Endothelial cell of umbilical vein (primary cell): Measurements from ENCODE around the gene SLC44A1.

ENCODE experiments used
- EZH2 ChIP-seq: IDR thresholded peaks from 2 replicates; pipeline ENCODE4 v1.6.1; 2012; ENCODE audit warnings: borderline replicate concordance, low read depth, mild to moderate bottlenecking, moderate library complexity, low read length, inconsistent platforms; ENCODE audit not compliant: severe bottlenecking
- JUN ChIP-seq: IDR thresholded peaks from 2 replicates; pipeline ENCODE4 v1.6.1; 2011; ENCODE audit warnings: borderline replicate concordance, low read depth; ENCODE audit not compliant: insufficient read length, insufficient read depth
- POLR2A ChIP-seq: IDR thresholded peaks from 2 replicates; pipeline ENCODE4 v1.6.1; 2012; ENCODE audit warnings: low read depth, mild to moderate bottlenecking, control low read depth, low read length
- POLR2AphosphoS5 ChIP-seq: IDR thresholded peaks from 2 replicates; pipeline ENCODE4 v1.6.1; 2012; ENCODE audit warnings: low read depth, mild to moderate bottlenecking, control low read depth, low read length, moderate library complexity; ENCODE audit not compliant: insufficient read depth
- TF ChIP-seq, protein P1 (sequence below), 2 donors: IDR thresholded peaks; 1 replicate in 1 of 2; 2 replicates in 1 of 2; pipeline ENCODE4 v1.5.1; 2011; ENCODE audit warnings: low read length in 2 of 2, mild to moderate bottlenecking in 2 of 2, moderate library complexity in 2 of 2, control low read depth in 1 of 2, inconsistent platforms in 1 of 2, low read depth in 1 of 2; ENCODE audit not compliant: insufficient read depth in 1 of 2; ENCODE audit errors: extremely low read depth in 1 of 2

DNA sequence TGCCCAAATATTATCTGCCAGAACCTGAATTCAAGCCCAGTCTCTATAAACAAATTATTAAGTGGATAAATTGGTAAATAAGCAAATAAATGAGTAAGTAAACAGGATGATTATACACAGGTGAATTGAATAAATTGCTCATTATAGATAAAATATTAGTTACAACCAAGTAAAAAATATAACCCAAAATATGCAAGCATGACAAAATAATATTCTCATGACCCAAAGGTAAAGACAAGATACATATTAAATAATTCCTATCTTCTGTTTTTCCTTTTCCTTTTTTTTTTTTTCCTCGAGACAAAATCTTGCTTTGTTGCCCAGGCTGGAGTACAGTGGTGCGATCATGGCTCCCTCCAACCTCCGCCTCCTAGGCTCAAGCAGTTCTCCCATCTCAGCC, 182.2 kb downstream of the SLC44A1 start:
- TF ChIP-seq, protein P1, sequence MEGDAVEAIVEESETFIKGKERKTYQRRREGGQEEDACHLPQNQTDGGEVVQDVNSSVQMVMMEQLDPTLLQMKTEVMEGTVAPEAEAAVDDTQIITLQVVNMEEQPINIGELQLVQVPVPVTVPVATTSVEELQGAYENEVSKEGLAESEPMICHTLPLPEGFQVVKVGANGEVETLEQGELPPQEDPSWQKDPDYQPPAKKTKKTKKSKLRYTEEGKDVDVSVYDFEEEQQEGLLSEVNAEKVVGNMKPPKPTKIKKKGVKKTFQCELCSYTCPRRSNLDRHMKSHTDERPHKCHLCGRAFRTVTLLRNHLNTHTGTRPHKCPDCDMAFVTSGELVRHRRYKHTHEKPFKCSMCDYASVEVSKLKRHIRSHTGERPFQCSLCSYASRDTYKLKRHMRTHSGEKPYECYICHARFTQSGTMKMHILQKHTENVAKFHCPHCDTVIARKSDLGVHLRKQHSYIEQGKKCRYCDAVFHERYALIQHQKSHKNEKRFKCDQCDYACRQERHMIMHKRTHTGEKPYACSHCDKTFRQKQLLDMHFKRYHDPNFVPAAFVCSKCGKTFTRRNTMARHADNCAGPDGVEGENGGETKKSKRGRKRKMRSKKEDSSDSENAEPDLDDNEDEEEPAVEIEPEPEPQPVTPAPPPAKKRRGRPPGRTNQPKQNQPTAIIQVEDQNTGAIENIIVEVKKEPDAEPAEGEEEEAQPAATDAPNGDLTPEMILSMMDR (IDR thresholded peaks at IDR 0.05; ENCODE audit: extremely low read depth in 1 of 2, insufficient read depth in 1 of 2, low read depth in 1 of 2, low read length in 2 of 2), result no peak
- no peak for TF ChIP-seq EZH2
- no peak for TF ChIP-seq POLR2A
- no peak for TF ChIP-seq POLR2AphosphoS5
- no peak for TF ChIP-seq JUN
